BLaER1 (cell line): Measurements from ENCODE around the gene KIAA0513.

Experiments
- H3K27ac ChIP-seq: shearing (Covaris generic); formaldehyde crosslinking; 2 replicates; pipeline ENCODE4 v1.8.1; 2022
- H3K27me3 ChIP-seq: shearing (Covaris generic); formaldehyde crosslinking; 2 replicates; pipeline ENCODE4 v1.8.1; 2022
- H3K36me3 ChIP-seq: shearing (Covaris generic); formaldehyde crosslinking; 2 replicates; pipeline ENCODE4 v1.8.1; 2022
- H3K4me1 ChIP-seq: shearing (Covaris generic); formaldehyde crosslinking; 2 replicates; pipeline ENCODE4 v1.8.1; 2022
- H3K4me2 ChIP-seq: shearing (Covaris generic); formaldehyde crosslinking; 2 replicates; pipeline ENCODE4 v1.8.1; 2022
- H3K4me3 ChIP-seq: shearing (Covaris generic); formaldehyde crosslinking; 2 replicates; pipeline ENCODE4 v1.8.1; 2022
- H3K9ac ChIP-seq: shearing (Covaris generic); formaldehyde crosslinking; 2 replicates; pipeline ENCODE4 v1.8.1; 2022
- H3K9me3 ChIP-seq: shearing (Covaris generic); formaldehyde crosslinking; 2 replicates; pipeline ENCODE4 v1.8.1; 2022
- H4K20me1 ChIP-seq: shearing (Covaris generic); formaldehyde crosslinking; 2 replicates; pipeline ENCODE4 v1.8.1; 2022
- Cebpa-rat ChIP-seq: shearing (Covaris generic); IDR thresholded peaks from 2 replicates; pipeline ENCODE4 v1.8.1; 2022

KIAA0513 gene

GRCh38 chr16:85126705-85127378 is 99.2 kb downstream of the KIAA0513 start:
- Histone ChIP-seq H3K27ac (0 out of 2 replicates have a peak overlapping the region, but pooled peaks have one; percentile 10), H3K4me1 (peaks cover 15% of the 10 kb centered on the region), H3K36me3 (no peaks in the 10 kb centered on the region), H3K4me3 (no peak overlapping the region), H3K4me2 (peak overlapping the region; percentile 42), H3K9ac (no peak overlapping the region), H3K9me3 (no peaks in the 10 kb centered on the region), H4K20me1 (no peaks in the 10 kb centered on the region), H3K27me3 (no peaks in the 10 kb centered on the region)
- no peak for TF ChIP-seq Cebpa-rat

DNA sequence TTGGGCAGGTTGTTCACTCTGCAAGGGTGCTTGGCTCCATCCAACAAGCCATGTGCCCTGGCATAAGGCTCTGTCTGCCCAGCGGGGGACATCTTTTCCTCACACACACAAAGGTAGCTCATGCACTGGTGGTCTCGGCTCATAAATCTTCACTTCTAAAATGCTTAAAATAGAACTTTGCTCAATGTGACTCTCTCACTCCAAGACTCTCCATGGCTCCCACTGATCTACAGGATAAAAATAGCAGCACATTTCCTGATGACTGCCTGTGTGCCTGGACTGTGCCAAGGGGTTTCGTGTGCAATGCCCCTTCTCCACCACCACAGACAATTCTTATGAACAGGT is 99.8 kb downstream of the KIAA0513 start:
- no peak for TF ChIP-seq Cebpa-rat
- no peak overlapping the region for H3K27ac ChIP-seq
- peaks cover 15% of the 10 kb centered on the region for H3K4me1 ChIP-seq
- no peaks in the 10 kb centered on the region for H4K20me1 ChIP-seq
- no peak overlapping the region for H3K9ac ChIP-seq
- H3K9me3 ChIP-seq: no peaks in the 10 kb centered on the region
- H3K36me3 ChIP-seq: no peaks in the 10 kb centered on the region
- no peak overlapping the region for H3K4me3 ChIP-seq
- H3K27me3 ChIP-seq: no peaks in the 10 kb centered on the region
- H3K4me2 ChIP-seq: peak overlapping the region; percentile 42

- Histone ChIP-seq H3K27me3 (no peaks in the 10 kb centered on the region), H3K4me2 (no peak overlapping the region), H3K9ac (no peak overlapping the region), H3K4me3 (no peak overlapping the region), H3K36me3 (no peaks in the 10 kb centered on the region), H3K27ac (no peak overlapping the region), H3K4me1 (peaks cover 15% of the 10 kb centered on the region), H3K9me3 (no peaks in the 10 kb centered on the region), H4K20me1 (no peaks in the 10 kb centered on the region)
- TF ChIP-seq Cebpa-rat: no peak
Measured at GRCh38 chr16:85128079-85128837, 100.7 kb downstream of the KIAA0513 start.

- Histone ChIP-seq H3K27ac (no peak overlapping the region), H3K4me2 (no peak overlapping the region), H3K27me3 (no peaks in the 10 kb centered on the region), H3K9me3 (no peaks in the 10 kb centered on the region), H3K4me1 (peaks cover 21% of the 10 kb centered on the region), H3K4me3 (no peak overlapping the region), H4K20me1 (no peaks in the 10 kb centered on the region), H3K9ac (no peak overlapping the region), H3K36me3 (no peaks in the 10 kb centered on the region)
- no peak for TF ChIP-seq Cebpa-rat
Measured at GRCh38 chr16:85129876-85130704, 102.5 kb downstream of the KIAA0513 start.

- no peak overlapping the region for H3K27ac ChIP-seq
- H4K20me1 ChIP-seq: no peaks in the 10 kb centered on the region
- H3K9me3 ChIP-seq: no peaks in the 10 kb centered on the region
- no peak overlapping the region for H3K4me3 ChIP-seq
- no peaks in the 10 kb centered on the region for H3K27me3 ChIP-seq
- H3K4me2 ChIP-seq: no peak overlapping the region
- H3K4me1 ChIP-seq: peaks cover 27% of the 10 kb centered on the region
- no peak for TF ChIP-seq Cebpa-rat
- no peaks in the 10 kb centered on the region for H3K36me3 ChIP-seq
- no peak overlapping the region for H3K9ac ChIP-seq
Measured at GRCh38 chr16:85130705-85131028, 103.1 kb downstream of the KIAA0513 start.

DNA sequence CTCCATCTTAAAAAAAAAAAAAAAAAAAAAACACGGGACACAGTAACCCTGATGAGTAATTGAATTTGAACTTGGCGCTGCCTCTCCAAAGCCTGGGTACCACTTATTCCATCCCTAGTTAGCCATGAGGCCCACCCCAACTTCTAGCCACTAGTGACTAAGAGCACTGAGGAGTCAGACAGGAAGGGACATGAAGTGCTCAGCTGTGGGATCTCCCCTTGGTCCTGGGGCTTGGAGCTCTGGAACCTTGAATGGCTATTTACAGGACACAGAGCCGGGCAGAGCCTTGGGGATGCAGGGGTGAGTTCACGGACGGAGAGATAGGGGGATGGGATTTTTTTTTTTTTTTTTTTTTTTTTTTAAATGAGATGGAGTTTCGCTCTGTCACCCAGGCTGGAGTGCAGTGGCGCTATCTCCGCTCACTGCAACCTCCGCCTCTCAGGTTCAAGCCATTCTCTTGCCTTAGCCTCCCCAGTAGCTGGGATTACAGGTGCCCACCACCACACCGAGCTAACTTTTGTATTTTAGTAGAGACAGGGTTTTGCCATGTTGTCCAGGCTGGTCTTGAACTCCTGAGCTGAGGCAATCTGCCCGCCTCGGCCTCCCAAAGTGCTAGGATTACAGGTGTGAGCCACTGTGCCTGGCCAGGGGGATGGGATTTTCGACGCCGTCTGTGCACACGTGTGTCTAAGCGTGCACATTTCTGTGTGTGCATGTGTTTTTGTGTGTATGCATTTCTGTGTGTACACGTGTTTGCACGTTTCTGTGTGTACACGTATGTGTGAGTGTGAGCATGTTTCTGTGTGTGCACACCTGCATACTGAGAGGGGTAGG is 105.1 kb downstream of the KIAA0513 start:
- H3K27me3 ChIP-seq: peaks cover 13% of the 10 kb centered on the region
- no peak overlapping the region for H3K9ac ChIP-seq
- no peak overlapping the region for H3K4me3 ChIP-seq
- no peaks in the 10 kb centered on the region for H3K9me3 ChIP-seq
- peaks cover 33% of the 10 kb centered on the region for H3K4me1 ChIP-seq
- no peak overlapping the region for H3K4me2 ChIP-seq
- no peaks in the 10 kb centered on the region for H4K20me1 ChIP-seq
- no peak for TF ChIP-seq Cebpa-rat
- H3K36me3 ChIP-seq: no peaks in the 10 kb centered on the region
- no peak overlapping the region for H3K27ac ChIP-seq

GRCh38 chr16:85133290-85133599 is 105.7 kb downstream of the KIAA0513 start:
- no peak overlapping the region for H3K4me3 ChIP-seq
- TF ChIP-seq Cebpa-rat: no peak
- peaks cover 18% of the 10 kb centered on the region for H3K27me3 ChIP-seq
- no peaks in the 10 kb centered on the region for H3K9me3 ChIP-seq
- peaks cover 38% of the 10 kb centered on the region for H3K4me1 ChIP-seq
- no peaks in the 10 kb centered on the region for H4K20me1 ChIP-seq
- no peak overlapping the region for H3K27ac ChIP-seq
- no peaks in the 10 kb centered on the region for H3K36me3 ChIP-seq
- H3K4me2 ChIP-seq: no peak overlapping the region
- no peak overlapping the region for H3K9ac ChIP-seq

DNA sequence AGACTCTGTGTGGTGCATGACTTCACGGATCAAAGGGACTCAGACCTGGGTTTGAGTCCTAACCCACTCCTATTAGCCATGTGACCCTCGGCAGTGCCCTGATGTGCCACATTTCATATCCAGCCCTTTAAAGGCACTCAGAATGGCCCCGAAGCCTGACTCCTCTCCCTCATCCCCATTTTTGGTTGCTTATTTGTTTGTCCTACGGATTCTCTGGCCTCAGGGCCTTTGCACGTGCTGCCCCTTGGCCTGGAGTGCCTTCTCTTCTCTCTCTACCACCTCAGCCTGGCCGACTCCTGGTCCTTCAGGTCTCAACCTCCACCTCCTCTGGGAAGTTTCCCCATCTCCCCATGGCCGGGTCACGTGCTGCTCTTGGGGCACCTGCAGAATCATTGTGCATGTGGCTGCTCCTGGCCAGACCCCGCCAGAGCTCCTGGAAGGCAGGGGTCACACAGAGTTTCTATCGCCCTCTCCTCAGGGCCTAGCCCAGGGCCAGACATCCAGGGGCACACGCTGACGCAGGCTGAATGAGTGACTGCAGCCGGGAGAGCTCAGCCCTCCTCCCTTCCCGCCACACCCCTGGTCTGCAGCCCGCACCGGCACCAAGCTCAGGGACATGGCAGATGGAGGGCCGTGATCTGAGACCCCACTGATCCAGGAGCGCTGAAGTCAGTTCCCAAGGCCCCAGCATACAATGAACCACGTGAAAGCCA is 106.6 kb downstream of the KIAA0513 start:
- H3K4me1 ChIP-seq: peaks cover 38% of the 10 kb centered on the region
- H3K4me2 ChIP-seq: no peak overlapping the region
- H3K4me3 ChIP-seq: no peak overlapping the region
- H3K9me3 ChIP-seq: no peaks in the 10 kb centered on the region
- no peaks in the 10 kb centered on the region for H4K20me1 ChIP-seq
- no peak overlapping the region for H3K27ac ChIP-seq
- no peak for TF ChIP-seq Cebpa-rat
- no peaks in the 10 kb centered on the region for H3K36me3 ChIP-seq
- H3K9ac ChIP-seq: no peak overlapping the region
- H3K27me3 ChIP-seq: peaks cover 18% of the 10 kb centered on the region

GRCh38 chr16:85134789-85135142 is 107.2 kb downstream of the KIAA0513 start:
- no peaks in the 10 kb centered on the region for H3K9me3 ChIP-seq
- no peaks in the 10 kb centered on the region for H3K36me3 ChIP-seq
- H3K4me1 ChIP-seq: peaks cover 38% of the 10 kb centered on the region
- no peaks in the 10 kb centered on the region for H4K20me1 ChIP-seq
- peaks cover 18% of the 10 kb centered on the region for H3K27me3 ChIP-seq
- H3K4me2 ChIP-seq: peak overlapping the region; percentile 6; the same call in 1 of the 2 replicates
- TF ChIP-seq Cebpa-rat: no peak
- no peak overlapping the region for H3K4me3 ChIP-seq
- H3K9ac ChIP-seq: no peak overlapping the region
- H3K27ac ChIP-seq: no peak overlapping the region
